Endothelial cell (in vitro differentiated cells): Measurements from ENCODE around the gene SMARCD2. TPM values are rescaled to one million over a fixed set of nuclear protein-coding genes. Genes with fewer than 3 reads are reported as not detected.
"Not testable (repeated sequence)": the region's sequence is repeated elsewhere in the genome, so short reads cannot be mapped to it uniquely, and the experiment has no call there.

ENCODE experiments used
- DNase-seq: peaks from one replicate; pipeline ENCODE4 v3.0.0; 2021; ENCODE audit warnings: low spot score
- H3K27ac Mint-ChIP-seq: one replicate; pipeline ENCODE4 v1.8.0; 2021; ENCODE audit warnings: mixed read lengths, inconsistent platforms; ENCODE audit not compliant: unreplicated experiment
- H3K27me3 Mint-ChIP-seq: one replicate; pipeline ENCODE4 v1.8.0; 2021; ENCODE audit warnings: mild to moderate bottlenecking, moderate library complexity, mixed read lengths, inconsistent platforms; ENCODE audit not compliant: unreplicated experiment
- H3K36me3 Mint-ChIP-seq: one replicate; pipeline ENCODE4 v1.8.0; 2021; ENCODE audit warnings: mild to moderate bottlenecking, low read depth, mixed read lengths, inconsistent platforms; ENCODE audit not compliant: unreplicated experiment
- H3K4me1 Mint-ChIP-seq: one replicate; pipeline ENCODE4 v1.8.0; 2021; ENCODE audit warnings: mild to moderate bottlenecking, mixed read lengths, inconsistent platforms; ENCODE audit not compliant: unreplicated experiment
- H3K4me3 Mint-ChIP-seq: one replicate; pipeline ENCODE4 v1.8.0; 2021; ENCODE audit warnings: mild to moderate bottlenecking, mixed read lengths, inconsistent platforms; ENCODE audit not compliant: unreplicated experiment
- H3K9me3 Mint-ChIP-seq: one replicate; pipeline ENCODE4 v1.8.0; 2021; ENCODE audit warnings: mixed read lengths, inconsistent platforms; ENCODE audit not compliant: unreplicated experiment
- total RNA-seq: library from RNA; stranded (reverse); fragmentation: NEBNext Ultra II Directional; extraction: Animal tissue kit (Norgen Biotek cat#: 25700); gene quantifications from one replicate; pipeline ENCODE4 v1.2.1, GENCODE V29; 2021; ENCODE audit not compliant: unreplicated experiment
- TF ChIP-seq, protein P1 (sequence below): fragments of 200-600 bp; sonication (generic); IDR thresholded peaks from one replicate; pipeline ENCODE4 v1.5.0; 2021; ENCODE audit warnings: antibody characterized with exemption; ENCODE audit not compliant: unreplicated experiment

Gene SMARCD2
- total RNA-seq, 1 donor from 2014 or later: 57.3 TPM

DNA sequence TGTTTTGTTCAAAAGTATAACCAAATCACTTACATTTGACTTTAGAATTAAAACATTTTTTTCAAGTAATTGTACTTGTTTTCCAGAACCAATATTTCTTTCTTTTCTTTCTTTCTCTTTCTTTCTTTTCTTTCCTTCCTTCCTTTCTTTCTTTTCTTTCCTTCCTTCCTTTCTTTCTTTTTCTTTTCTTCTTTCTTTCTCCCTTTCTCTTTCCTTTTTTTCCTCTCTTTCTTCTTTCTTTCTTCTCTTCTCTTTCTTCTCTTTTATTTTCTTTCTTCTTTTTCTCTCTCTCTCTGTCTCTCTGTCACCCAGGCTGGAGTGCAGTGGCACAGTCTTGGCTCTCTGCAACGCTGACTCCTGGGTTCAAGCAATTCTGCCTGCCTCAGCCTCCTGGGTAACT is 41.7 kb downstream of the SMARCD2 start:
- no peak overlapping the region for H3K27ac Mint-ChIP-seq
- no peaks in the 10 kb centered on the region for H3K9me3 Mint-ChIP-seq
- H3K36me3 Mint-ChIP-seq: peaks cover 11% of the 10 kb centered on the region
- TF ChIP-seq, protein P1, sequence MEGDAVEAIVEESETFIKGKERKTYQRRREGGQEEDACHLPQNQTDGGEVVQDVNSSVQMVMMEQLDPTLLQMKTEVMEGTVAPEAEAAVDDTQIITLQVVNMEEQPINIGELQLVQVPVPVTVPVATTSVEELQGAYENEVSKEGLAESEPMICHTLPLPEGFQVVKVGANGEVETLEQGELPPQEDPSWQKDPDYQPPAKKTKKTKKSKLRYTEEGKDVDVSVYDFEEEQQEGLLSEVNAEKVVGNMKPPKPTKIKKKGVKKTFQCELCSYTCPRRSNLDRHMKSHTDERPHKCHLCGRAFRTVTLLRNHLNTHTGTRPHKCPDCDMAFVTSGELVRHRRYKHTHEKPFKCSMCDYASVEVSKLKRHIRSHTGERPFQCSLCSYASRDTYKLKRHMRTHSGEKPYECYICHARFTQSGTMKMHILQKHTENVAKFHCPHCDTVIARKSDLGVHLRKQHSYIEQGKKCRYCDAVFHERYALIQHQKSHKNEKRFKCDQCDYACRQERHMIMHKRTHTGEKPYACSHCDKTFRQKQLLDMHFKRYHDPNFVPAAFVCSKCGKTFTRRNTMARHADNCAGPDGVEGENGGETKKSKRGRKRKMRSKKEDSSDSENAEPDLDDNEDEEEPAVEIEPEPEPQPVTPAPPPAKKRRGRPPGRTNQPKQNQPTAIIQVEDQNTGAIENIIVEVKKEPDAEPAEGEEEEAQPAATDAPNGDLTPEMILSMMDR: no peak
- no peak overlapping the region for H3K4me3 Mint-ChIP-seq
- H3K4me1 Mint-ChIP-seq: no peaks in the 10 kb centered on the region
- no peaks in the 10 kb centered on the region for H3K27me3 Mint-ChIP-seq
- DNase-seq: no peak

DNA sequence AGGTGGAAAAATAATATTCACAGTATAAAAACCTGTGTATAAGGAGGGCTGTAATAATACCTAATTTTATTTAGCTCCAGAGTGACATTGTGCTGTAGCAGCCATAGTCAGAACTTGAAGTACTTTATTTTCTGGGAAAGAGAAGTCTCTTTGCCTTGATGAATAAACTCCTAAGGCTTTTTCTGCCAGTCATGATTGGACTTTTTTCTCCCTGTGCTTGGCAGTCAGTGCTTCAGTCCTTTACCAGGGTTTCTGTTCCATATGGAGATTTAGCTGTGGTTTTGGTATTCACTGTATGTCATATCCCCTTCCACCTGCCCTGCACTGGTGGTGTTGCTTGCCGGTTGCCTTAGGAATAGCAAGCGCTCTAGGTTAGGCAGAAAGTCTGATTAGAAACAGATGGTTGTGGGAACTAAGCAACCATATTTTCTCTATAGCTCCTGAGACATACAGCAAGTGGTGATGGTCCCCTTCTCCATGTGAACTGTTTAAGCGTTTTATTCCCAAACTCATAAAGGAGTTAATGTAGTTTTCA is 43.8 kb downstream of the SMARCD2 start:
- TF ChIP-seq, protein P1: no peak
- Mint-ChIP-seq H3K27me3 (no peaks in the 10 kb centered on the region), H3K27ac (no peak overlapping the region), H3K9me3 (no peaks in the 10 kb centered on the region), H3K36me3 (peaks cover 18% of the 10 kb centered on the region), H3K4me1 (no peaks in the 10 kb centered on the region), H3K4me3 (no peak overlapping the region)
- DNase-seq: no peak

DNA sequence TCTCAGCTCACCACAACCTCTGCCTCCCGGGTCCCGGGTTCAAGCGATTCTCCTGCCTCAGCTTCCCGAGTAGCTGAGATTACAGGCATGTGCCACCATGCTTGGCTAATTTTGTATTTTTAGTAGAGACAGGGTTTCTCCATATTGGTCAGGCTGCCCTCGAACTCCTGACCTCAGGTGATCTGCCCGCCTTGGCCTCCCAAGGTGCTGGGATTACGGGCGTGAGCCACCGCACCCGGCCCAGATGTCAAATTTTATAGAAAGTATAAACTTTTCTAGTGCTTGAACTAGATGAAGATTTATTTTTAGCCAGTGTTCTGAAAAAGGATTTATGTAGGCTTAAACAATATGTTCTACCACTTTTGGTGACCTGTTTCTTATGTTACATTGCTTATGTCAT is 46.1 kb downstream of the SMARCD2 start:
- not testable (repeated sequence) for H3K4me1 Mint-ChIP-seq, H3K27me3 Mint-ChIP-seq, DNase-seq, H3K4me3 Mint-ChIP-seq, H3K27ac Mint-ChIP-seq, H3K9me3 Mint-ChIP-seq
- peaks cover 18% of the 10 kb centered on the region for H3K36me3 Mint-ChIP-seq

- Mint-ChIP-seq H3K27me3 (no peaks in the 10 kb centered on the region), H3K4me3 (no peak overlapping the region), H3K27ac (no peak overlapping the region), H3K4me1 (no peaks in the 10 kb centered on the region), H3K36me3 (peaks cover 15% of the 10 kb centered on the region), H3K9me3 (no peaks in the 10 kb centered on the region)
- TF ChIP-seq, protein P1: no peak
- no peak for DNase-seq
Observed at GRCh38 chr17:63792055-63792729, 50.3 kb downstream of the SMARCD2 start.

- no peak overlapping the region for H3K4me3 Mint-ChIP-seq
- no peak overlapping the region for H3K27ac Mint-ChIP-seq
- no peak for DNase-seq
- H3K27me3 Mint-ChIP-seq: no peaks in the 10 kb centered on the region
- H3K36me3 Mint-ChIP-seq: peaks cover 13% of the 10 kb centered on the region
- no peaks in the 10 kb centered on the region for H3K9me3 Mint-ChIP-seq
- no peaks in the 10 kb centered on the region for H3K4me1 Mint-ChIP-seq
- TF ChIP-seq, protein P1: no peak
Observed at GRCh38 chr17:63790057-63790456, 52.4 kb downstream of the SMARCD2 start.
